WTC11 (cell line): ENCODE results near the gene TSC1.

ENCODE experiments used
- ATF6 ChIP-seq: sonication (generic); formaldehyde crosslinking; IDR thresholded peaks from 2 replicates; pipeline ENCODE4 v1.8.1; 2023; ENCODE audit warnings: mild to moderate bottlenecking, missing genetic modification reagents
- CTCF ChIP-seq: fragments of 200-600 bp; IDR thresholded peaks from 2 replicates; pipeline ENCODE4 v1.8.0; 2022; ENCODE audit warnings: antibody characterized with exemption
- ESRRA ChIP-seq: sonication (generic); formaldehyde crosslinking; IDR thresholded peaks from 2 replicates; pipeline ENCODE4 v1.8.1; 2022; ENCODE audit warnings: mild to moderate bottlenecking, missing genetic modification reagents, borderline replicate concordance
- FOXK1 ChIP-seq: sonication (generic); formaldehyde crosslinking; IDR thresholded peaks from 2 replicates; pipeline ENCODE4 v1.8.0; 2022; ENCODE audit warnings: mild to moderate bottlenecking, moderate library complexity, missing genetic modification reagents
- FOXP4 ChIP-seq: sonication (generic); formaldehyde crosslinking; IDR thresholded peaks from 2 replicates; pipeline ENCODE4 v1.8.0; 2022; ENCODE audit warnings: mild to moderate bottlenecking, missing genetic modification reagents
- GTF2I ChIP-seq: fragments of 250-450 bp; sonication (Bioruptor Pico); conservative IDR thresholded peaks from 2 replicates; pipeline ENCODE4 v1.4.0; 2021; ENCODE audit warnings: mild to moderate bottlenecking
- JUN ChIP-seq: sonication (generic); formaldehyde crosslinking; IDR thresholded peaks from 2 replicates; pipeline ENCODE4 v1.8.0; 2023; ENCODE audit warnings: mild to moderate bottlenecking, missing genetic modification reagents
- KAT7 ChIP-seq: sonication (generic); formaldehyde crosslinking; IDR thresholded peaks from 2 replicates; pipeline ENCODE4 v1.8.1; 2023; ENCODE audit warnings: missing genetic modification reagents, mild to moderate bottlenecking, borderline replicate concordance
- RELA ChIP-seq: sonication (generic); formaldehyde crosslinking; IDR thresholded peaks from 2 replicates; pipeline ENCODE4 v1.8.1; 2022; ENCODE audit warnings: missing genetic modification reagents, mild to moderate bottlenecking, borderline replicate concordance
- STAT6 ChIP-seq: sonication (generic); formaldehyde crosslinking; conservative IDR thresholded peaks from 2 replicates; pipeline ENCODE4 v1.8.1; 2023; ENCODE audit warnings: mild to moderate bottlenecking, low read depth, missing genetic modification reagents, moderate library complexity
- TCF7 ChIP-seq: sonication (generic); formaldehyde crosslinking; IDR thresholded peaks from 2 replicates; pipeline ENCODE4 v1.8.0; 2022; ENCODE audit warnings: mild to moderate bottlenecking, low read depth, missing genetic modification reagents, moderate library complexity
- ZNF121 ChIP-seq: sonication (generic); formaldehyde crosslinking; IDR thresholded peaks from 2 replicates; pipeline ENCODE4 v1.8.0; 2023; ENCODE audit warnings: missing genetic modification reagents
- ZNF281 ChIP-seq: sonication (generic); formaldehyde crosslinking; IDR thresholded peaks from 2 replicates; pipeline ENCODE4 v1.8.0; 2023; ENCODE audit warnings: mild to moderate bottlenecking, missing genetic modification reagents

GRCh38 chr9:132892400-132892799 lies 52.0 kb downstream of the TSC1 start:
- TF ChIP-seq CTCF (no peak), ESRRA (no peak), STAT6 (CRISPR knock-in tag) (no peak), ATF6 (CRISPR knock-in tag) (no peak), ZNF281 (CRISPR knock-in tag) (no peak), JUN (CRISPR knock-in tag) (no peak), TCF7 (no peak), FOXP4 (no peak), KAT7 (CRISPR knock-in tag) (no peak), FOXK1 (no peak), RELA (CRISPR knock-in tag) (no peak), ZNF121 (CRISPR knock-in tag) (no peak), GTF2I (CRISPR knock-in tag) (no peak)
